ENCODE results near the gene ZDHHC14. TPM values are rescaled to one million over a fixed set of nuclear protein-coding genes. Genes with fewer than 3 reads are reported as not detected.

ZDHHC14 gene
- total and polyA plus RNA-seq, 8 donors, result 8.2 to 33.2 (median 25.8) TPM

DNA sequence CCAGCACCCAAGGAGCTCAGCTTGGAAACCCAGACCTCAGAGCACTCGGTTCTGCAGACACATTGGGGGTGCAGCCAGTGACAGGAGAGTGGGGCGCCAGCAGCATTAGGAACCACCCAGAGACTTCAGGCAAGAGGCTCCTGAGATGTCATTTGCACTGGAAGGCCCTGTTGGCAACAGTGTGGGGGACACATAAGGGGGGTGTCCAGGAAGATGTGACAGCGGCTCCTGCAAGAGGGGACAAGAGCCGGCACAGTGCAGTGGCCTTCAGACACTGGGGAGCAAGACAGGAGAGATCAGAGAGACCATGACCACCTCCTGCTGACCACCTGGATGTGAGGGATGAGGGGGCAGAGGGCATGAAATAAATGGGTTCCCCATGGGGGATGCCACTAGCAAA is 235.0 kb downstream of the ZDHHC14 start:
- no peaks in the 10 kb centered on the region for H3K27me3 ChIP-seq
- intact Hi-C loops (cut with DNase I), result no loop called here
- ATAC-seq, result no peak

DNA sequence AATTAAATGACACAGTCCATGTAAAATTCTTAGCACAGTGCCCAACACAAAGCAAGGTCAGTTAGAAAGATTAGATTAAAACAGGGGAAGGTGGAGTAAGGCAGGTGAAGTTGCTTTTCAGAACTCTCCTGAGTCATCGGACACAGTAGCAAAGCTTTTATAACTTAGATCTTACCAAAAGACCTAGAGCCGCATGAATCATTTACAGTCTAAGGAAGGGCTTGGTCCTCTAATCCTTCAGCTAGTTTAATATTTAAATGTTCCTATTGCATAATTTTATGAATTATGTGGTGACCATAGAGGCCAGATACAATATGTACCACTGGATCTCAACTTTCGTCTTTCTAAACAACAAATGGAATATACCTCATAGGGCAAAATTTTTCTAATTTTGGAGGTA is 240.0 kb downstream of the ZDHHC14 start:
- Histone ChIP-seq H3K36me3 (no peaks in the 10 kb centered on the region), H3K4me1 (no peaks in the 10 kb centered on the region), H3K27me3 (no peaks in the 10 kb centered on the region), H3K27ac (no peak overlapping the region), H3K9me3 (no peaks in the 10 kb centered on the region), H3K4me3 (no peak overlapping the region)
- TF ChIP-seq, protein P1, sequence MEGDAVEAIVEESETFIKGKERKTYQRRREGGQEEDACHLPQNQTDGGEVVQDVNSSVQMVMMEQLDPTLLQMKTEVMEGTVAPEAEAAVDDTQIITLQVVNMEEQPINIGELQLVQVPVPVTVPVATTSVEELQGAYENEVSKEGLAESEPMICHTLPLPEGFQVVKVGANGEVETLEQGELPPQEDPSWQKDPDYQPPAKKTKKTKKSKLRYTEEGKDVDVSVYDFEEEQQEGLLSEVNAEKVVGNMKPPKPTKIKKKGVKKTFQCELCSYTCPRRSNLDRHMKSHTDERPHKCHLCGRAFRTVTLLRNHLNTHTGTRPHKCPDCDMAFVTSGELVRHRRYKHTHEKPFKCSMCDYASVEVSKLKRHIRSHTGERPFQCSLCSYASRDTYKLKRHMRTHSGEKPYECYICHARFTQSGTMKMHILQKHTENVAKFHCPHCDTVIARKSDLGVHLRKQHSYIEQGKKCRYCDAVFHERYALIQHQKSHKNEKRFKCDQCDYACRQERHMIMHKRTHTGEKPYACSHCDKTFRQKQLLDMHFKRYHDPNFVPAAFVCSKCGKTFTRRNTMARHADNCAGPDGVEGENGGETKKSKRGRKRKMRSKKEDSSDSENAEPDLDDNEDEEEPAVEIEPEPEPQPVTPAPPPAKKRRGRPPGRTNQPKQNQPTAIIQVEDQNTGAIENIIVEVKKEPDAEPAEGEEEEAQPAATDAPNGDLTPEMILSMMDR (IDR thresholded peaks at IDR 0.05), result no peak
- DNase-seq (no peak), ATAC-seq (no peak)
- intact Hi-C loops (cut with DNase I), result no loop called here

More for the DNA sequence above, 235.0 kb downstream of the ZDHHC14 start:
- Histone ChIP-seq H3K27ac (no peak overlapping the region), H3K4me3 (no peak overlapping the region), H3K4me1 (no peaks in the 10 kb centered on the region), H3K36me3 (no peaks in the 10 kb centered on the region), H3K9me3 (no peaks in the 10 kb centered on the region)
- TF ChIP-seq, protein P1 (IDR thresholded peaks at IDR 0.05), result no peak
- no peak for DNase-seq

DNA sequence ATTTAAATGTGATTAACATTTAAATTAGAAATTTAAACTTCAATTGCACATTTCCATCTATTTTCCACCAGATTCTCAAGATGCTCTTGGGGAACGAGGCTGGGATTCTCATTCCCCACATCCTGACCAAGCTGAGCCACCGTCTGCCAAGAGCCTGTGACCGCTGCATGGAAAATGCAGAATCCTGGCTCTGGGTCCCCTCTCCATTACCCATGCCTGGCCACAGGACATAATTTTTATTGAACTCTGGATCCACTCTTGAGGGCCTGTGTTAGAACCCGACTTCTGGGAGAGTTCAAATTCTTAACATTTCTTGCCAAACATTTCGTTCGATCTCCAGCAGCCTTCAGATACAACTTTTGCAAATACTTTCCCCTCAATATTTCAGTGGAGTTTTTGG is 240.4 kb downstream of the ZDHHC14 start:
- no peaks in the 10 kb centered on the region for H3K36me3 ChIP-seq
- TF ChIP-seq, protein P1 (IDR thresholded peaks at IDR 0.05), result no peak
- no peak overlapping the region for H3K27ac ChIP-seq
- DNase-seq (no peak), ATAC-seq (no peak)
- H3K9me3 ChIP-seq, result no peaks in the 10 kb centered on the region
- no peaks in the 10 kb centered on the region for H3K27me3 ChIP-seq
- H3K4me1 ChIP-seq, result no peaks in the 10 kb centered on the region
- no peak overlapping the region for H3K4me3 ChIP-seq
- intact Hi-C loops (cut with DNase I), result no loop called here

DNA sequence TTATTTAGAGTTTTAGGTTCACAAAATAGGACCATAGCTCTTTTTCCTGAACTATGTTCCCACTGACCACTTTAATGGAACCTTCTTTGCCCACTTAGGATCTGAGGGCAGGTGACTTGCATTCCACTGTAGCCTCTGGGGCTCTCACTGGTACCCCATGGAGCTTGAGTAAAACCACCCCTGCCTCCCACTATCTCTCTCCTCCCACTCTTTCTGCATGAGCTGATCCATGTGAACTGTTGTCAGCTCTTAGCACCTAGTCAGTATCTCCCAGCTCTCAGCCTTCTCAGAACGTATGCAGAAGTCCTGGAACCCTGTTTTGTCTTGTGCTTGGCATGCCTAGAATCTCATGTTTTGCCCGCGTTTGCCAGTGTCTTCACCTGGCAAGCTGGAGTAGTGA is 241.4 kb downstream of the ZDHHC14 start:
- H3K9me3 ChIP-seq, result no peaks in the 10 kb centered on the region
- no peaks in the 10 kb centered on the region for H3K4me1 ChIP-seq
- TF ChIP-seq, protein P1 (IDR thresholded peaks at IDR 0.05), result no peak
- H3K4me3 ChIP-seq, result no peak overlapping the region
- H3K36me3 ChIP-seq, result no peaks in the 10 kb centered on the region
- H3K27me3 ChIP-seq, result no peaks in the 10 kb centered on the region
- DNase-seq (no peak), ATAC-seq (no peak)
- H3K27ac ChIP-seq, result no peak overlapping the region
- intact Hi-C loops (cut with DNase I), result no loop called here

DNA sequence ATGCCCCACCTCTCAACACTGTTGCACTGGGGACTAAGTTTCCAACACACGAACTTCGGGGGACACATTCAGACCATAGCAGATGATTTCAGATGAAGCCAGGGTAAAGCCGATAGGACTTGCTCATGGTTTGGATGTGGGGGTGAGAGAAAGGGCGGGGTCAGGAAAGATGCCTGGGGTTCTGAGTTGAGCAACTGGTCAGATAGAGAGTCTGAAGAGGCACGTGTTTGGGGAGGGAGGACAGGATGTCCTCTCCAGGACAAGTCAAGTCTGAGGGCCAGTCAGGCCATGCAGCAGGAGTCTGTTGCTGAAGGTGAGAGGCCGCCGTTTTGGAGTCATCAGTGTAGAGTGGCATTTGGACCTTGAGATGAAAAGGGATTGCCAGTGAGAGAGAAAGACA is 244.1 kb downstream of the ZDHHC14 start:
- intact Hi-C loops (cut with DNase I), result no loop called here
- Histone ChIP-seq H3K4me3 (no peak overlapping the region), H3K9me3 (no peaks in the 10 kb centered on the region), H3K27ac (no peak overlapping the region), H3K4me1 (no peaks in the 10 kb centered on the region), H3K36me3 (no peaks in the 10 kb centered on the region), H3K27me3 (no peaks in the 10 kb centered on the region)
- ATAC-seq (no peak), DNase-seq (no peak)
- TF ChIP-seq, protein P1 (IDR thresholded peaks at IDR 0.05), result no peak

All from left lung (tissue), 10 donors.